ENCODE results near the gene UCP2.

The UCP2 gene

DNA sequence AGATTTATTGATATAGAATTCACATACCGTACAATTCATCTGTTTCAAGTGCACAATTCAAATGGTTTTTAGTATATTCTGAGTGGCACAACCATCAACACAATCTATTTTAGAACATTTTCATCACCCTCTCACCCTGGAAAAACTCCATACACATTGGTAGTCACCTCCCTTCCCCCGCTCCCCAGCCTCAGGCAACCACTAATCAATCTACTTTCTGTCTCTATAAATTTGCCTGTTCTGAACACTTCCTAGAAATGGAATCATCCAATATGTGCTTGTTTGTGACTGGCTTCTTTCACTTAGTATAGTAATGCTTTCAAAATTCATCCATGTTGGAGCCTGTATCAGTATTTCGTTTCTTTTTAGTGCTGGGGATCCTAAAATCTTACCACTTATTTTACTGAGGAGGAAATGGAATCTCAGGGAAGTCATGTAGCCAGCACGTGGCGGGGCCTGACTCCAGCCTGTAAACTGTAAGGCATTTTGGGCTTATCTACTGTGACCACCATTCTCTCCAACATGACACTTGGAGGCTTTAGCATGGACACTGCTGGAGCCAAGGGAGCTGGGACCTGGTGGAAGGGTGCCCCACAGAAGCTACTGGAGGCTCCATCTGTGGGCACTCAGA lies 27.1 kb upstream of the UCP2 start:
- no peak for DNase-seq (ENCODE audit: low spot score)

DNA sequence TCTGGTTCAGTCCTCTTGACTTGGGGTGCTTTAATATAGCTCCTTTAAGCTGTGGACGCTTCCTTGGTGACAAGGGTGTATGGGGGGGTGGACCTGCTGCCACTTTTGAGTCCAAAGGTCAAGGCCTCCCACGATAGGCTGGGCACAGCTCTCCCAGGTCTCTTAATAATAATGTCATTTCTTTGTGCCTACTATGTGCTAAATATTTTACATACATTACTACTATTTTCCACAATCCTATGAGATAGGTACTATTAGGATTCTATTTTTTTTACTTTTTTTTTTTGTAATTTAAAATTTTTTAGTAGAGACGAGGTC lies 26.5 kb upstream of the UCP2 start:
- DNase-seq (ENCODE audit: low spot score) = no peak

DNA sequence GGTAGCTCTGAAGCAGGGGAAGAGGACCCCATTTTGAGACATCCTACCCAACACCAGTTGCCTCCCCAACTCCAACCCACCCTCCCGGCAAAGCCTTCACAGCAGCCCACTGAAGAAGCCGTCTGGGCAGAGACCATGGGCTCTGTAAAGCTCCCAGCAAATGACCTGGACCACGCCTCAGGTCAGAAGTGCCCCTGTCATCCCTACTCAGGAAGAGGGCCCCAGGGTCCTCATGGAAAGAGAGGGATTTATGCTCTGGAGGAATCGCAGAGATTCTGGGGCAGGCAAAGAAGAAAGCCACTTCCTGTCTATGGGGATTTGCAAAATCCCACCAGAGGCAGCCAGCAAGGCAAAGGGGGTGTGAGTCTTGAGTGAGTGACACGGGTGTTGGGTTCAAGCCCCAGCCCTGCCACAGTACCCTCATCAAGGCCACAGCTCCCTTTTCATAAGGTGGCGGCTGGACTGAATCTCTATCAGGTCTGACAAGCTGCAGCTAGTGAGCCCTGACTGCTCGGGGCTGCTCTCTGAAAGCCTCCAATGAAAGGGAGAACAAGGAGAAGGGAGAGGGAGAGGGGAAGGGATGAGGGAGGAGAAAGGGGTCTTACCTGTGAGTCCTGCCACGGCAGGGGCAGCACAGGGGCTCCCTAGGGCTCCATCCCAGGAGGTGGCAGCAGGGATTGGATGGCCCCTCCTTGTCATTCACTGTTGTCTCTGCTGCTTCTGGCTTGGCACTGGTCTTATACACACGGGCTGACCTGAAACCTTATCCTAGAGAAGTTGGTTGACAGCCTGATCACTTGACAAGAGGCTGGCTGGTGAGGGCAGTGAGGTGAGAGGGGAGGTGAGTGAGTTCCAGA lies 26.0 kb upstream of the UCP2 start, which contains the start of gene UCP3:
Gene UCP3, minus strand, starts transcription at position 713 of the 857 bp plus-strand sequence. CDS start 2,043 bp downstream, outside the sequence.
- DNase-seq (ENCODE audit: low spot score) = no peak

DNA sequence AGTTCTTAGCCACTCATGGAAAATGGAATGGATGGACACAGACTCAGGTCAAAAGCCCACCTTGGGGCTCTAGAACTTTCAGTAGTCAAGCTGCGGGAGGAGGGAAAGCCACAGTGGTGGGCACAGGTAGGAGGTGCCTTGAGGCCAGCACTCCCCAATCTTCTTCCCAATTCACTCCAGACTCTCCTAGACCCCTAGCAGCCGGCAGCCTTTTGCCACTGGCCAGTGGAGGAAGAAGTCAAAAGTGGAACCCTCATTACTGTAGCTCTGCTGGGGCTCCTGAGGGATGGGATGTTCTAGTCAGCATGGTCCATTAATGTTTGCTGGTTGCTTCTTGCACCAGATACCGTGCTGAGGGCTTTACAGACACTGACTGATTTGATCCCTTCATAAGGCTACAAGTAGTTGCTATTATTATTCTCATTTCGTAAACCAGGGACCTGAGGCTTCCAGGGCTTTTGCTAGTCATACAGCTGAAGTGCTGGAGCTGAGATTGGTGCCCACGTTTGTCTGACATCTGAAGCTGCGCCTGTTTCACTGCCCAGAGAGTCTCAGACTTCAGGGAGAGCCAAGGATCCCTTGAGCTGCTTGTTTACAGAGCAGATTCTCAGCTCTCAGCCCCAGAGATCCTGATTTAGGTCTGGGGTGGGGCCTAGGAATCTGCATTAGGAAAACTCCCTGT lies 25.2 kb upstream of the UCP2 start:
- no peak for DNase-seq (ENCODE audit: low spot score)

DNA sequence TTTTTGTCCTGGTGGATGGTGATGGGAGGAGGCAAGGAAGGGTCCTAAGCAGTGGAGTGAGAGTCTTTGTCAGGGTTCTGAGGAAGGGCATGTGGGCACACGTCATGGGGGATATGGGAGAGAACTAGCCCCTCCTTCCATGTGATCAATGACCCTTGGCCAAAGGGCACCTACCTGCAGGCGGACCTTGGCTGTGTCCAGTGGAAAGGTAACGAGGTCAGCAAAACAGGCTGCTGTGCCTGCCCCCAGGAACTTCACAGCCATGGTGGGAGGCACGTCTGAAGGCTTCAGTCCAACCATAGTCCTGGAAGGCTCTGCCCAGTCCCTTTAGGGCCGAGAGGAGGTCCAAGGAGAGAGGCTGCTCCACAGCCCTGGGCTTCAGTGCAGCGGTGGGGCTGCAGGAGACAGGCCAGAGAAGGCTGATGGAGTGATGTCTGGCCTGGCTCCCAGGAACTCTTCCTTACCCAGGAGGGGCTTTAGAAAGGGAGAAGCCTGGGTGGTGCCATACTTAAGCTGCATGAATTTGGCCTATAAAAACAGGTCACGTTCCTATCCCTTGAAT lies 24.2 kb upstream of the UCP2 start:
- DNase-seq (ENCODE audit: low spot score) = no peak

DNA sequence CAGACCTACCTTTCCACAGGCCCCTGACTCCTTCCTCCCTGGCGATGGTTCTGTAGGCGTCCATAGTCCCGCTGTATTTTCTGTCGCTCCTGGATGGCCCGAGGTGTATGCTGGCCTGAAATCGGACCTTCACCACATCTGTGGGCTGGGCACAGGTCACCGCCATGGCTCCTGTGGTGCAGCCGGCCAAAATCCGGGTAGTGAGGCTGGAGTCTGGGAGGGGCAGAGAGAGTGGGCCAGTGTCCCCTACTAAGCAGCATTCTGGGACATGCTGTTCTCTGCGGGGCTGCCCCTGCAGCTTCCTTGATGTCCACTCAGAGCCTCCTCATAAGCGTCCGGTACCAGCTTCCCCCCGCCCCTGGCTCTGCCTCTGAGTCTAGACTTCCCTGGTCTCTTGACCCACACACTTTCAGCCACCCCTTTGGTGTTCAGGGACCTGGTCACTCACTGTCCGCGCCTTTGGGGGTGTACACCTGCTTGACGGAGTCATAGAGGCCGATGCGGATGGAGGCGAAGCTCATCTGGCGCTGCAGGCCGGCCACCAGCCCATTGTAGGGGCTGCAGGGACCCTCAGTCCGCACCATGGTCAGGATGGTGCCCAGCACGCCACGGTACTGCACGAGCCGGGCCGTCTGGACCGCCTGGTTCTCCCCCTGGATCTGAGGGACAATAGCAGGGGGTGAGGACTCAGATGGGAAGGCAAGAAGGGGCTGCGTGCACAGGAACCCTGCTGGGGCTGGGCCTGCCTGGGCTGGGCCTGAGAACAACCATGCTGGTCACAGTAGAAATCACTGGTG lies 23.3 kb upstream of the UCP2 start:
- no peak for DNase-seq (ENCODE audit: low spot score)

DNA sequence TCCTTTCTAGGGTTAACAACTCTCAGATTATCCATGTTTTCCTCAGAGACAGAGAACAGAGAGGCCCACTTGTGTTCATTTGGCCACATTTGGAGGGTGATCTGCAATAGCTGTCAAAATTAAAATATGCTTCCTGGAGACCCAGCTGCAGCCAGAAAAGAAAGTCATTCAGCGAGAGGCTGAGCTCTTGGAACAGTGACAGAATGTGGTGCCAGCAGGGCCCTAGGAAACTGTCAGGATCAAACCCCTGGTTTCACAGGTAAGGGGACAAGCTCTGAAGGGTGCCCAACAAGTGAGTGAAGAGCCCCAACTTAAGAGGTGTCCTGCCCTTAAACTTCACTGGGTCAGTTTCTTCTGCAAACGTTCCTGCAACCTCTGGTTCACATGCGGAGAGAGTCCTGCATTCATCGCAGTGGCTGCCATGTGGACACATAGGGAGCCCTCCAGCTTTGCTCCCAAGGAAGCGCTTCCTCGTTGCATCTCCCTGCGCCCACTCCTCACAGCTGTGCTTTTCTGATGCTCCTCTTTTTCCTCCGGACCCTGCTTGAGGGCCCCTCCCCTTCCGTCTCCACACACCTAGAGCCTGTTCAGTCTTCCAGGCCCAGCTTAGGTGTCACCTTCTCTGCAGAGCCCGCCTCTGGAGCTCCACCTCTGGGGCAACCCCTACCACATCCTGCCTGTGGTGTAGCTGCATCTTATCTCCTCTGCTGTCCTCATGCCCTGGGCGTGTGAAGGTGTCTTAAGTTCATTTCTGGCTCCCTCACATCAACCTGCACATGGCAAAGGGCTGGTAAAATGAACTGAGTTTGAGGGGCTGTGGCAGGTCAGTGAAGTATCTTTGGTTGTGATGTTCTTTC lies 22.3 kb upstream of the UCP2 start:
- no peak for DNase-seq (ENCODE audit: low spot score)

DNA sequence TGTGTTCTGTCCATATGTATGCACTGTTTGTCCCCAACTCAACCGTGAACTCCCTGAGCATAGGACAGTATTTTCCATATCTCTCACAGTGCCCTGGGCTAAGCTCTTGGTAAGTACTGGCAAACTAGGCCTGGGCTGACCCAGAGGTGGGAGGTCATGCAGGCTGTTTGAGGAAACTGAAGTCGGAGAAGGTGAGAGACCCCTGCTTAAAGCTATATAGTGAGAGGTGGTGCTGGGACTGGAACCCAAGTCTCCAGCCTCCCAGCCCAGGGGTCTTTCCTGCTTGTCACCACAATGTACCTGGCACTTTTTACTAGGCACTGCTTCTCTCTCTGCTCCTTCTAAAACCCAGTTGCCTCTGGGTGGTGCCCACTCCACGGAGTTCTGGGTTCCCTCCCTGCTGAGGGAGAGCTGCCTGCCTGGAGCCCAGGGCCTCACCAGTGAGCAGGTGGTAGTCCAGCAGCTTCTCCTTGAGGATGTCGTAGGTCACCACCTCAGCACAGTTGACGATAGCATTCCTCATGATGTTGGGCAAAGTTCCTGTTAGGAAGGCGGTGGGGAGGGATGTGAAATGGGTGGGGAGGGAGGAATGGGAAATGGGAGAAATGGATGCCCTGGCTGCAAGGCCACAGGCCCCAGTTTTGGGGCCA lies 21.5 kb upstream of the UCP2 start:
- no peak for DNase-seq (ENCODE audit: low spot score)

DNA sequence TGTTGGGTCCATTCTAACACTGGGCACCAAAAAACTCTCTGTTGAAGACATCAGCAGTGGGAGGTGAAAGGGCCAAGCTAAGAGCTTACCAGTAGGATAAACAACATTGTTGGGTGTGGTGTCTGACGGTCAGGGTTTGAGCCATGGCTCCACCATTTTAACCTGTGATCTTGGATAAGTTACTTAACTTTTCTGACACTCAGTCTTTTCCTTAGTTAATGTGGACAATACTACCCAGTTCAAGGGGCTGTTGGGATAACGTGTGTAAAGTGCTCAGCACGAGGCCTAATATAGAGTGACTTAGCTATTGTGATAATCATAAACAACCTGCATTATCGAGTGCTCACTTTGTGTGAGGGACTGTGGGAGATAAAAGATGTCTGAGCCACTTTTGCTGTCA lies 20.2 kb upstream of the UCP2 start:
- DNase-seq (ENCODE audit: low spot score) = no peak

DNA sequence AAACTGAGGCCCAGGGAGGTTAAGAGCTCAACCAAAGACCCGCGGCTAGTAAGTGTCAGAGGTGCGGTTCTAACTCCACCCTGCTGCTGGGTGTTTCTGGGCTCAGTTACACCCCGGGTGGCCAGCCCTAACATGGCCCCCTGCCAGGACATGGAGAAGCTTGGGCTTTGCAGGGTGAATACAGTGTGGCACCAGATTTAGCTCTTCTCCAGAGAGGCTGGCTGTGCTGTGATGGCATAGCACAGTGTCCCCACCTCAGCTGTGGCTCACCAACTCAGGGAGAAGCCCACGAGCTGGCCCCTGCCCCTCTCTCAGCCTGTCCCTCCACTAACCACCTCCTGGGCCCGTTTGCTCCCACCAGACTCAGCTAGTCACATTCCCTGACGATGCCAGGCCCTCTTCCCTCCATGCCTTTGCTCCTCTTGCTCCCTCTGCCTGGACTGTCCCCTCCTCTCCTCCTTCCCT lies 19.2 kb upstream of the UCP2 start:
- no peak for DNase-seq (ENCODE audit: low spot score)

DNA sequence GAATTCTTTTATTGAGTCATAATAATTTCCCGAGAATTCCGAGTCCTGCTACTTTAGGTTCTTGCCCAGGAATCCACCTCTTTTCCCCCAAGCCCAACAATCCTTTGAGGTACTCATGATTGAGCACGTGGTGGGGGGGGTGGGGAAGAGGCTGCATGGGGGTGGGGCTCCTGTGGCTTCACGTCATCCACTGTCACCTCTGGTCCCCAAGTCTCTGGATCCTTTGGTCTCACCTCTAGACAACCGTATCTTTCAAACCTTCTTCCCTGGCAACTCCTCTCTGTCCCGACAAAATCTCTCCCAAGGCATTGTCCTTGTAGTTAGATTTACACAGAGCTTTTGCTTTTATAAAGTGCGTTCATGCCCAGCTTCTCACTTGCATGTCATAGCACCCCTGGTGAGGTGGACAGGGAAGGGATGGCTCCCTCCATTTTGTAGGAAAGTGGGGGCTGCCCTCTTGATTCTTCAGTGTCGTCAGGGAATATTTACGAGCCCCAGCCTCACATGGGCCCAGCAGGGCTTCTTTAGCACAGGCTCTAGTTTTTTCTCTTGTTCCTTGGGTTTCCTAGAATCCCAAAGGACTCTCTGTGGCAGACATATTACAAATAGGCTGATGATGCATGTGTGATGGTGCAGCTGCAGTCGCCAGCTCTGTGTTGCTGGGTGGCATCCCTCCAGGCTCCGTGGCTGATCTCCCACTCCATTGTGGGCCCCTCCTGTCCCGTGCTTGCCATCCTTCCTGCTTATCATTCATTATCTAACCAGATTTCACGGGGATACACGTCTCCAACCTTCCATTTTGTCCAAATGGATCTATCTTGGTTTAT lies 17.9 kb upstream of the UCP2 start:
- DNase-seq (ENCODE audit: low spot score) = no peak

DNA sequence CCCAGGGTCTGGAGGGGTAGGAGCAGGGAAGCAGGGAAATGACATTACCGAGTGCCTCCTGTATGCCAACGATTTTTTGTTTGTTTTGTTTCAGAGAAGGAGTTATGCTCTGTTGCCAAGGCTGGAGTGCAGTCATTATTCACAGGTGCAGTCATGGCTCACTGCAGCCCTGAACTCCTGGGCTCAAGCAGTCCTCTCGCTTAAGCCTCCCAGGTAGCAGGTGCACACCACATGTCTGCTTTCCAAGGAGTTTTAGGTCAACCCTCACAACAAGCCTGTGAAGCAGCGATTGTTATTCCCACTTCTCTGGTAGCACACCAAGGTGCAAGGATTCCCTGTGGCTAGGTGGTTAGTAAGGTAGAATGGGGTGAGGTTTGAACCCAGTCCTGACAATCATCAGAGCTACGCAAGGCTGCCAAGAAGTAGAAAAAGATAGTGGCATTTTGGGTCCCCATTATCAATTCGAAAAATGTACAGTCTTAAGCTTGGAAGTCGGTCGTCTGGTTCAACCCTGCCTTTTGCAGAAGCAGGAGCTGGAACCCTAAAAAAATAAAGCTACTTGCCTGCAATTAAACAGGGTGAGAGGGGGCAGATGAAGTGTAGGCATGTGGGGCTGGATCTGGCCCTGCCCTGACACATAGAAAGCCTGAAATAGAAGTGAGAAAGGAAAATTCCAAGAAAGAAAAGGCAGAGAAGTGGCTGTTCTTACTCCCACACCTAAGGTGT lies 17.1 kb upstream of the UCP2 start:
- no peak for DNase-seq (ENCODE audit: low spot score)

DNA sequence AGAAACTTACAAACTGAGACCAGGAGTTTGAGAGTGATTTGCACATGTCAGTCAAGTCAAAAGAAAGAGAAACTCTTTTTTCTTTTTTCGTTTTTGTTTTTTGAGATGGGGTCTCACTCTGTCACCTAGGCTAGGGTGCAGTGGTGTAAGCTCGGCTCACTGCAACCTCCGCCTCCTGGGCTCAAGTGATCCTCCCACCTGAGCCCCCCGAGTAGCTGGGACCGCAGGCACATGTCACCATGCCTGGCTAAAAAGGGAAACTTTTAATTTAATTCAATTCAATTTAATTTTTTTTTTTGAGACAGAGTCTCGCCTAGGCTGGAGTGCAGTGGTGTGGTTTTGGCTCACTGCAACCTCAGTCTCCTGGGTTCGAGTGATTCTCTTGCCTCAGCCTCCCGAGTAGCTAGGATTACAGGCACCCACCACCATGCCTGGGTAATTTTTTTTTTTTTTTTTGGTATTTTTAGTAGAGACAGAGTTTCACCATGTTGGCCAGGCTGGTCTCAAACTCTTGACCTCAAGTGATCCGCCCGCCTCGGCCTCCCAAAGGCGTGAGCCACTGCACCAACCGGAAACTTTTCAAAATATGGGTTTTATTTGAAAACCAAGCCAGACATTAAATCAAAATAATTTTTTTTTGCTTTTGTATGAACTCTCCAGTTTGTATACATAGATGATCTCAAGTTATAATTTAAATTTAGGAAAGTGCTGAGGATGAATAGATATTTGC lies 16.4 kb upstream of the UCP2 start:
- no peak for DNase-seq (ENCODE audit: low spot score)

DNA sequence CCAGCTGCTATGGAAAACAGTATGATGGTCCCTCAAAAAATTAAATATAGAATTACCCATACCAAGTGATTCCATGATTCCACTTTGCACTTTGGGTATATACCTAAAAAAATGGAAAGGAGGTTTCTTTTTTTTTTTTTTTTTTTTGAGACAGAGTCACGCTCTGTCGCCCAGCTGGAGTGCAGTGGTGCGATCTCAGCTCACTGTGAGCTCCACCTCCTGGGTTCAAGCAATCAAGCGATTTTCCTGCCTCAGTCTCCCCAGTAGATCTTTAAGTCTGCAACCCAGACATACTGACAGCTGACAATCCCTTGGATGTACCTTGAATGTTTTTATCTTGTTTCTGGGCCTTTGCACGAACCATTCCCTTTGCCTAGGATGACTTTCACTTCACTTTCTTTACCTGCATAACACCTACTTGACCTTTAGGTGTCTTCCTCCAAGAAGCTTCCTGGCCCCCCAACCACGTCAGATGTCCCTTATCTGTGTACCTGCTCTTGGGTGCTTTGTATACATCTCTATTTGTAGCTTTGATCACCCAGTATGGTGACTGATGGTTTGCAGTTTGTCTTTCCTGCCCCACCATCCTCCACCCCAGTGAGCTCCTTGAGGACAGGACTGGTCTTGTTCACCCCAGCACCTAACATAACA lies 14.6 kb upstream of the UCP2 start:
- no peak for DNase-seq (ENCODE audit: low spot score)

DNA sequence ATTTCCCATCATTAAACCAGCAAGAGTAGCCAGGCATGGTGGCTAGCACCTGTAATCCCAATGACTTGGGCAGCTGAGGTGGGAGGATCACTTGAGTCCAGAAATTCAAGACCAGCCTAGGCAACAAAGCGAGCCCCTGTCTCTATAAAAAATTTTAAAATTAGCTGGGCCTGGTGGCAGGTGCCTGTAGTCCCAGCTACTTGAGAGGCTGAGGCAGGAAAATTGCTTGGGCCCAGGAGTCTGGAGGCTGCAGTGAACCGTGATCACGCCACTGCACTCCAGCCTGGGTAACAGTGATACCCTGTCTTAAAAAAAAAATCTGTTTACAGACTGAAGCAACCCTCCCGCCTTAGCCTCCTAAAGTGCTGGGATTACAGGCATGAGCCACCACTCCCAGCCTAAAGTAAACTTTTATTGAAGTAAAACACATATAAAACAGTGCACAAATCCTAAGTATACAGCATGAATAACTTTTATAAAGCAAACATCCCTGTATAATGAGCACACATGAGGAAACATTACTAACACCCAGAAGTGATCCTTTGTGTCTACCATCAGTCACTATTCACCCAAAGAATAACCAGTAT lies 13.6 kb upstream of the UCP2 start:
- no peak for DNase-seq (ENCODE audit: low spot score)

DNA sequence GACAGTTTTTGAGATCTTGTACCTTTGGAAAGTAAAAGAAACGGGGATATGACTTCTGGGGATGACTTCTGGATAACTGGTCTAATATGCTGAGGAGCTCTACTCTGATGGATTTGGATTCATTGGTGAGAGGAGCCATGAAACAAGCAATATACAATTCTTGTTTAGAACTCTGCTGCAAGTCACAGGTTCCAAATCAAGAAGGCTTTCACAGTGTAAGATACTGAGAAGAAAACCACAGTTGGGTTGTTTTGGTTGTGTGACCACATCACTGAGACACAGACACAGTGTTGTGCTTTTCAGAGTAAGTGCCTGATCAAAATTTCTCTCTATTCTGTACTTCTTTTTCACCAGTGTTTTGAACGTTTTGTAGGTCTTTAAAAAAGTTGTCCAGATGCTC lies 13.1 kb upstream of the UCP2 start:
- no peak for DNase-seq (ENCODE audit: low spot score)

DNA sequence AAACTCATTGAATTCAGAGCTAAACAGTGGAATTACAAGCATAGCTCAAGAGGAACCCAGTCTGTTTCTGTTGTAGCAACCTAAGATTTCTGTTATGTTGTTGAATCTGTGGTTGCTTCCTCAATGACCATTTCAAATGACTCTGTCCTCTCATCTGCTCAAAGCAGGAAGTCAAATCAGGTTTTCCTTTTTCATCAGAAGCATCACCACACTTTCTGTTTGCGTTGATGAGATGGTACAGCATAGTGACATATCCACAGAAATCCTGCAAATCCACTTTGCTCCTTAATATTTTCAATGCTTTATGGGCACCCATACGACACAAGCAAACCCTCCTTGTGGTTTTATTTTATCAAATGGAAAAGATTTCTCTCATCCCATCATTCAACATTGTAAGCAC lies 12.6 kb upstream of the UCP2 start:
- DNase-seq (ENCODE audit: low spot score) = no peak
